Retinal pigment epithelial cell (primary cell): ENCODE results near the gene ARHGAP32.
A peak's percentile ranks its signal among the peaks of the same experiment; 100 is the strongest.

Experiments used
- DNase-seq: peaks from one replicate; pipeline ENCODE4 v3.0.0-alpha.2; 2010; ENCODE audit warnings: low read depth
- H3K4me3 ChIP-seq: 2 replicates; pipeline ENCODE4 v1.5.1; 2011; ENCODE audit warnings: mild to moderate bottlenecking, low read length, control low read depth, moderate library complexity
- TF ChIP-seq, protein P1 (sequence below): conservative IDR thresholded peaks from 2 replicates; pipeline ENCODE4 v1.5.1; 2011; ENCODE audit warnings: low read depth, low read length, control low read depth, inconsistent platforms

ARHGAP32 gene

GRCh38 chr11:128981254-128981653 lies 210.9 kb downstream of the ARHGAP32 start:
- no peak for DNase-seq
- TF ChIP-seq, protein P1, sequence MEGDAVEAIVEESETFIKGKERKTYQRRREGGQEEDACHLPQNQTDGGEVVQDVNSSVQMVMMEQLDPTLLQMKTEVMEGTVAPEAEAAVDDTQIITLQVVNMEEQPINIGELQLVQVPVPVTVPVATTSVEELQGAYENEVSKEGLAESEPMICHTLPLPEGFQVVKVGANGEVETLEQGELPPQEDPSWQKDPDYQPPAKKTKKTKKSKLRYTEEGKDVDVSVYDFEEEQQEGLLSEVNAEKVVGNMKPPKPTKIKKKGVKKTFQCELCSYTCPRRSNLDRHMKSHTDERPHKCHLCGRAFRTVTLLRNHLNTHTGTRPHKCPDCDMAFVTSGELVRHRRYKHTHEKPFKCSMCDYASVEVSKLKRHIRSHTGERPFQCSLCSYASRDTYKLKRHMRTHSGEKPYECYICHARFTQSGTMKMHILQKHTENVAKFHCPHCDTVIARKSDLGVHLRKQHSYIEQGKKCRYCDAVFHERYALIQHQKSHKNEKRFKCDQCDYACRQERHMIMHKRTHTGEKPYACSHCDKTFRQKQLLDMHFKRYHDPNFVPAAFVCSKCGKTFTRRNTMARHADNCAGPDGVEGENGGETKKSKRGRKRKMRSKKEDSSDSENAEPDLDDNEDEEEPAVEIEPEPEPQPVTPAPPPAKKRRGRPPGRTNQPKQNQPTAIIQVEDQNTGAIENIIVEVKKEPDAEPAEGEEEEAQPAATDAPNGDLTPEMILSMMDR, result no peak
- no peak overlapping the region for H3K4me3 ChIP-seq

GRCh38 chr11:128970598-128971190 lies 221.4 kb downstream of the ARHGAP32 start:
- TF ChIP-seq, protein P1, result no peak
- no peak overlapping the region for H3K4me3 ChIP-seq
- no peak for DNase-seq

GRCh38 chr11:128968916-128969315 lies 223.2 kb downstream of the ARHGAP32 start:
- TF ChIP-seq, protein P1, result no peak
- no peak overlapping the region for H3K4me3 ChIP-seq
- no peak for DNase-seq

DNA sequence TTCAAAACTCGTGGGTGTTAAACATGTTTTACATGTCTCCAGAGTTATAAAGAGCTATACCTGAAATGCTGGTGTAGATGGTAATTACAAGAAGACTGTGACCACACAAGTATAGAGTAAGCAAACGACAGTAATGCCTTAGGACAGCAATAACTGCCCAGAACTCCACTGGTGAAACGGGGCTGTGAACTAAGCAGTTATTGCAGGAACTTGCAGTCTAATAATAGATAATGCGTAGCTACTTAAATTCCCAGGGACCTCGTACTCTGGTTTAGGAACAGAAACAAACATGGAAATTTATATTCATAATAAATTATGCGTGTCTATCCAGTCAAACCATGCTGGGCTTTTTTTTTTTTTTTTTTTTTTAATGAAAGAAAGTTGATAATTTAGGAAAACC lies 224.5 kb downstream of the ARHGAP32 start:
- DNase-seq, result no peak
- TF ChIP-seq, protein P1, result no peak
- no peak overlapping the region for H3K4me3 ChIP-seq

DNA sequence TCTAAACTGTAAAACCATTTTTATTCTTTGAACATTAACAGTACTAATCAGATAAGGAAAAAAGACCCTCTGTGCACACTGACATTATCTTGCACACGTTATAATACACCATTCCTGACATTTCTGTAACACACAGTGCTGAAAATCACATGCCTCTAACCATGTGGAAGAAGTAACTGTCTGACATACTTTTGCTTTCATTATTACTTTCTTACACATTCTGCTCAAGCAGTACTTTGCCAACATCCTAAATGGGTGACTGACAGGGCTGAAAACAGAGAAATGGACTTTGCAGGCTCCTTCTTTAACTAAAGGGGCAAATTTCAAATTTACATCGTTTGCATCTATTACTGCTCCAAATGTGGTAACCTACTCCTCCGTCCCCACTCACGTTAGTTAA lies 226.6 kb downstream of the ARHGAP32 start:
- H3K4me3 ChIP-seq, result no peak overlapping the region
- peak; percentile 6 for DNase-seq
- TF ChIP-seq, protein P1, result no peak

- no peak for DNase-seq
- no peak overlapping the region for H3K4me3 ChIP-seq
- TF ChIP-seq, protein P1, result no peak
These were observed 227.6 kb downstream of the ARHGAP32 start for GRCh38 chr11:128964463-128964930.

- no peak overlapping the region for H3K4me3 ChIP-seq
- TF ChIP-seq, protein P1, result no peak
- no peak for DNase-seq
These were observed 228.3 kb downstream of the ARHGAP32 start for GRCh38 chr11:128963744-128964325.
